ENCODE data around the gene PAQR4.

The PAQR4 gene

DNA sequence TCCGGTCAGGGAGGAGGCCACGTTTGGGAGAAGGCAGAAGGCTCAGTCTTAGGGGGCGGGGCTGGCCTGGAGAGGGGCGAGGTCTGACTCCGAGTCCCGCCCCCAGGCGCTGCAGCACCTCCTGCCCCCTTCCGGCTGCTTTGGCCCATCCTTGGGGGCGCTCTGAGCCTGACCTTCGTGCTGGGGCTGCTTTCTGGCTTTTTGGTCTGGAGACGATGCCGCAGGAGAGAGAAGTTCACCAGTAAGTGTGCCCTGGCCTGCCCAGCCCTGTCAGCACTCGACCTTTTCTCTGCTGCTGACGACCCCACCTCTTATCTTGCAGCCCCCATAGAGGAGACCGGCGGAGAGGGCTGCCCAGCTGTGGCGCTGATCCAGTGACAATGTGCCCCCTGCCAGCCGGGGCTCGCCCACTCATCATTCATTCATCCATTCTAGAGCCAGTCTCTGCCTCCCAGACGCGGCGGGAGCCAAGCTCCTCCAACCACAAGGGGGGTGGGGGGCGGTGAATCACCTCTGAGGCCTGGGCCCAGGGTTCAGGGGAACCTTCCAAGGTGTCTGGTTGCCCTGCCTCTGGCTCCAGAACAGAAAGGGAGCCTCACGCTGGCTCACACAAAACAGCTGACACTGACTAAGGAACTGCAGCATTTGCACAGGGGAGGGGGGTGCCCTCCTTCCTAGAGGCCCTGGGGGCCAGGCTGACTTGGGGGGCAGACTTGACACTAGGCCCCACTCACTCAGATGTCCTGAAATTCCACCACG is 52.5 kb downstream of the PAQR4 start:
- no peak for DNase-seq (ENCODE audit: low read depth)
- peak overlapping the region; percentile 68 for H3K4me3 ChIP-seq (ENCODE audit: low read depth, low read length)
- TF ChIP-seq, protein P1, sequence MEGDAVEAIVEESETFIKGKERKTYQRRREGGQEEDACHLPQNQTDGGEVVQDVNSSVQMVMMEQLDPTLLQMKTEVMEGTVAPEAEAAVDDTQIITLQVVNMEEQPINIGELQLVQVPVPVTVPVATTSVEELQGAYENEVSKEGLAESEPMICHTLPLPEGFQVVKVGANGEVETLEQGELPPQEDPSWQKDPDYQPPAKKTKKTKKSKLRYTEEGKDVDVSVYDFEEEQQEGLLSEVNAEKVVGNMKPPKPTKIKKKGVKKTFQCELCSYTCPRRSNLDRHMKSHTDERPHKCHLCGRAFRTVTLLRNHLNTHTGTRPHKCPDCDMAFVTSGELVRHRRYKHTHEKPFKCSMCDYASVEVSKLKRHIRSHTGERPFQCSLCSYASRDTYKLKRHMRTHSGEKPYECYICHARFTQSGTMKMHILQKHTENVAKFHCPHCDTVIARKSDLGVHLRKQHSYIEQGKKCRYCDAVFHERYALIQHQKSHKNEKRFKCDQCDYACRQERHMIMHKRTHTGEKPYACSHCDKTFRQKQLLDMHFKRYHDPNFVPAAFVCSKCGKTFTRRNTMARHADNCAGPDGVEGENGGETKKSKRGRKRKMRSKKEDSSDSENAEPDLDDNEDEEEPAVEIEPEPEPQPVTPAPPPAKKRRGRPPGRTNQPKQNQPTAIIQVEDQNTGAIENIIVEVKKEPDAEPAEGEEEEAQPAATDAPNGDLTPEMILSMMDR (IDR thresholded peaks at IDR 0.05; ENCODE audit: low read depth, low read length, missing control alignments), result peak; percentile 46

DNA sequence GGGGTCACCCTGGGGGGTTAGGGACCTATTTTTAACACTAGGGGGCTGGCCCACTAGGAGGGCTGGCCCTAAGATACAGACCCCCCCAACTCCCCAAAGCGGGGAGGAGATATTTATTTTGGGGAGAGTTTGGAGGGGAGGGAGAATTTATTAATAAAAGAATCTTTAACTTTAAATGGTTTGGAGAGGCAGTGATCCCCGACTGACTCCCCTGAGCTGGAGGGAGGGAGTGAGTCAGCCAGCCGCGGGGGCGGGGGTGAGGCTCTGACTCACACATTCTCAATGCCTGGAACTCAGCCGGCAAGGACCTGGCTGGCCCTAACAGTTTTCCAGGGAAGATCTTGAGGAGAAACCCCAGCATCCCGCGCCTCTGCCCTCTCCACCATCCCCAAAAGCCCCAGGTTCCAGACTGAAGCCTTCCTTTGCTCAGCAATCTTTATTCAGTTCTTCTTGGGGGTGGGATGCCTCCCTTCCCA is 53.1 kb downstream of the PAQR4 start:
- TF ChIP-seq, protein P1 (IDR thresholded peaks at IDR 0.05; ENCODE audit: low read depth, low read length, missing control alignments), result no peak
- no peak for DNase-seq (ENCODE audit: low read depth)
- H3K4me3 ChIP-seq (ENCODE audit: low read depth, low read length), result no peak overlapping the region

- TF ChIP-seq, protein P1 (IDR thresholded peaks at IDR 0.05; ENCODE audit: low read depth, low read length, missing control alignments), result no peak
- DNase-seq (ENCODE audit: low read depth), result no peak
- H3K4me3 ChIP-seq (ENCODE audit: low read depth, low read length), result peak overlapping the region; percentile 69
Observed at GRCh38 chr16:3022684-3023414, 53.7 kb downstream of the PAQR4 start.
